Measurements from ENCODE around the gene C22orf23. TPM values are rescaled to one million over a fixed set of nuclear protein-coding genes. Genes with fewer than 3 reads are reported as not detected.

Gene C22orf23
- total and polyA plus RNA-seq, 2 of the 13 experiments (the other 11 are each of a cell fraction or from before 2014, with no cell fraction given), result 0.21 to 0.24 TPM

- TF ChIP-seq PATZ1 (CRISPR knock-in tag; IDR thresholded peaks at IDR 0.05), result peak; percentile 67
- TF ChIP-seq RXRA (CRISPR knock-in tag; IDR thresholded peaks at IDR 0.05), result peak; percentile 67; the same call in 1 of the 2 replicates
- peak; percentile 48; the same call in 1 of the 2 replicates for TF ChIP-seq MED13 (CRISPR knock-in tag; IDR thresholded peaks at IDR 0.05)
- TF ChIP-seq ZNF318 (CRISPR knock-in tag; IDR thresholded peaks at IDR 0.05), result 0 out of 2 replicates have a peak, but pooled peaks have one; percentile 32
- 0 out of 2 replicates have a peak, but pooled peaks have one; percentile 45 for TF ChIP-seq ZBTB33 (CRISPR knock-in tag; IDR thresholded peaks at IDR 0.05)
- TF ChIP-seq ZNF251 (CRISPR knock-in tag; IDR thresholded peaks at IDR 0.05), result no peak
- TF ChIP-seq FOXK1 (CRISPR knock-in tag; IDR thresholded peaks at IDR 0.05; ENCODE audit: borderline replicate concordance, low read depth), result peak; percentile 52; the same call in 1 of the 2 replicates
- peak; percentile 27; the same call in 1 of the 2 replicates for TF ChIP-seq KMT2A (CRISPR knock-in tag; IDR thresholded peaks at IDR 0.05)
- peak; percentile 57; the same call in 1 of the 2 replicates for TF ChIP-seq MYC (CRISPR knock-in tag; IDR thresholded peaks at IDR 0.05; ENCODE audit: borderline replicate concordance)
- TF ChIP-seq ZNF414 (CRISPR knock-in tag; IDR thresholded peaks at IDR 0.05), result 0 out of 2 replicates have a peak, but pooled peaks have one; percentile 59
- no peak for TF ChIP-seq SP1 (IDR thresholded peaks at IDR 0.05)
- TF ChIP-seq SP1 (CRISPR knock-in tag; IDR thresholded peaks at IDR 0.05), result peak; percentile 96
- no peak for TF ChIP-seq FOXO1 (CRISPR knock-in tag; IDR thresholded peaks at IDR 0.05)
- TF ChIP-seq HNRNPK (IDR thresholded peaks at IDR 0.05; ENCODE audit: low read depth, low read length, poor library complexity, severe bottlenecking), result no peak
- 0 out of 2 replicates have a peak, but pooled peaks have one; percentile 42 for TF ChIP-seq NCOA2 (CRISPR knock-in tag; IDR thresholded peaks at IDR 0.05)
- 0 out of 2 replicates have a peak, but pooled peaks have one; percentile 48 for TF ChIP-seq ZNF792 (CRISPR knock-in tag; IDR thresholded peaks at IDR 0.05)
- TF ChIP-seq ZNF367 (CRISPR knock-in tag; IDR thresholded peaks at IDR 0.05; ENCODE audit: borderline replicate concordance), result no peak
Measured at GRCh38 chr22:37933711-37934376, 19.6 kb downstream of the C22orf23 start (continued).

Measured in HepG2 (cell line).